ENCODE data around the gene FOXL2.

Gene FOXL2

DNA sequence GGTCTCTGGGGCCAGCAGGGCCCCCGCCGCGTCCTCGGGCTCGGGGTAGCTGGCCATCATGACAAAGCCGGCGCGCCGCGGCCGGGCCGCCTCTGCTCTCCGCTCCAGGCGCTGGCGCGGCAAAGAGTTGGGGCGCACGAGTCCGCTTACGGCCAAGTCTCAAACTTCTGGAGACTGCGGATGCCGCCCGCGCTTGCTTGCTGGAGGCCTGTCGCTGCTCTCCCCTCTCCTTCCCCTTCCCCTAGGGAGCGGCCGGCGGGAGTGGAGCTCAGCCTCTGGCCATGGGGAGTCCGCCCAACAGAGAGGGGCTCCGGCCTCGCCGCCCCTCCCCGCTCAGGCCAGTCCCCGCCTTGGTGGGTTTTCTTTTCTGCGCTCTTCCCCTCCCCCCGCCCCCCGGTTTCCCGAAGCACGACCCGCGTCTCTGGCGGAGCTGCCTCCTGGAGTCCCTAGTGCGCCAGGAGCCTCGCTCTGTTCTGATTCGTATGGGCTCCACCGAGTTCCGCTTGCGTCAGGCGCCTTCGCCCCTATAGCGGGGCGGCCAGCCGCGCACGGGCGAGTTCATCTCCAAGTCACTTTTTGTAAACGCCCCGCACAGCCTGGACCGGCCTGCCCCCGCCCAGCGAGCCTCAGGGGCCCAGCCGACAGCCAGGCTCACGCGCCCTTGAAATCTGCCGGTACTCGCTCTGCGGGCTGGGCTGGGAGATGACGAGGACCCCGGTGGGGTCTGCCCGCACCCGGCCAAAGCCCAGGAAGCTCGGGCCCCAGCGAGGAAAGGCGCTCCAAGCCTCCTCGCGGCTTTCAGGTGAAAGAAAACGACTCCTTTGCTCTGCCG lies at the start of gene FOXL2, which contains the start of gene FOXL2NB:
TSS of gene FOXL2 (minus strand) at position 475 of the 832 bp plus-strand sequence. CDS start at position 60, 415 bp downstream.
TSS of gene FOXL2NB (plus strand) at position 555 of the 832 bp plus-strand sequence. CDS start at position 703, 148 bp downstream.
- DNase-seq (ENCODE audit: low spot score) = no peak

DNA sequence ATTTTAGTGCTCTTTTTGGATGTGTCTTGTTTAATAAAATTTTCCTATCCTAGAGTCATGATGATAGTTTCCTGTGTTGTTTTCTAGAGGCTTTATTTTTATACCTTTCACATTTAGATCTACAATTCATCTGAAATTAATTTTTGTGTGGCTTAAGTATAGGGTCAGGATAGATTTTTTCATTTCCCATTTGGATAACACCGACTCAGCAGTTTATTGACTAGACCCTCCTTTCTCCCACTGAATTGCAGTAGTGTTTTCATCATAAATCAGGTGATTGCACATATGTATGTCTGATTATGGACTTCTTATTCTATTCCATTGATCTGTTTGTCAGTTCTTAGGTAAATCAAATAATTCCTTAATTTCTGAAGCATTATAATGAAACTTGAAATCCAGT lies 48.8 kb upstream of the FOXL2 start:
- DNase-seq (ENCODE audit: low spot score) = no peak

DNA sequence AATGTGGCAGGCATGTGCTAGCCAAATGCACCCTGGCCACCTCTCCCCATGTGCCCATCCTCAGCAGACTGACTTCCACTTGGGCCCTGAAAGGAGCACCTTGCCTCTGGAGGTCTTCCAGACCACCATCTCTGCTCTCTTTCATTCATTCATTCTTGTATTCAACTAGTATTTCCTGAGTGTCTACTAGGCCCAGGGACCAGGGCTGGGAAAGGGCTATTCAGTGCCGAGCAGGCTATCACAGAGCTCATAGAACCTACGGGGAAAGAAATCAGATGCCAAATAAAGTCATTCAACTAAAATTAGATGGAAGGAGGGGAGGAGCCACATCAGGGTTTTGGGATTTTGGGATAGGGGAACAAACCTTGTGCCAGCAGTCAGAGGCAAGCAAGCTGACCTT lies 40.2 kb upstream of the FOXL2 start:
- DNase-seq (ENCODE audit: low spot score) = no peak

- DNase-seq (ENCODE audit: low spot score) = no peak
These were observed 39.0 kb upstream of the FOXL2 start for GRCh38 chr3:138985932-138986331.

GRCh38 chr3:138984816-138985215 lies 37.9 kb upstream of the FOXL2 start:
- no peak for DNase-seq (ENCODE audit: low spot score)

DNA sequence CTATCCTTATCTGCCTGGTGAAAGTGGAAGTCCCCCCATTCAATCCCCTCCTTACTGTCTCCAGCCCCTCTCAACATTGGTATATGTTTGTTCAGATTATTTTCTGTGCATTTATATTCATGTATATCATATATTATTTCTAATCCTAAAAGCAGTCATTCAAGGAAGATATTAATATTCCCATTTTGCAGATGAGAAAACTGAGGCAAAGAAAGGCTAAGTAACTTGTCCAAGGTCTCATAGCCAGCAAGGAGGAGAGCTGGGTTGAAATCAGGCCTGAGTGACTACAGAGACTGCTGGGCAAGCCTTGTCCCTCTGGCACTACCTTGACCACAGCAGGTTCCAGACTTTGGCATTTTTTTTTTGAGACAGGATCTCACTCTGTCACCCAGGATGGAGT lies 29.1 kb upstream of the FOXL2 start:
- no peak for DNase-seq (ENCODE audit: low spot score)

DNA sequence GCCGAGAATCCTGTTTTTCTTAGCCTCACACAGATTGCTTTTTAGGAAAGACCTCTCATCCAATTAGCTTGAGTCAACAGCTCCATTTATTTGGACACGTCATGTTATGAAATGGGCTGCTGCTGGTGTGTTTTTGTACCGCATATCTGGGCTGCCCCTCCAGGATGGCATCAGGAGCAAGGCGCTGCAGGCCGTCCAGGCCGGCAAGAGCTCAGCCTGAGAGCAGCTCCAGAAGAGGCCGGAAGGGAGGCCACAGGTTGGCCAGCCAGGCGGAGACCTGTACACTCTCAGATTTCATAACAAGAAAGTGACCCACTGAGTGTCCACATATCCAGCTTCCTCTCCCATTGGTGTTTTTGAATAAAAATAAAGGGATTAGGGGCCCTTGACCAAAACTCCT lies 28.4 kb upstream of the FOXL2 start:
- no peak for DNase-seq (ENCODE audit: low spot score)

DNA sequence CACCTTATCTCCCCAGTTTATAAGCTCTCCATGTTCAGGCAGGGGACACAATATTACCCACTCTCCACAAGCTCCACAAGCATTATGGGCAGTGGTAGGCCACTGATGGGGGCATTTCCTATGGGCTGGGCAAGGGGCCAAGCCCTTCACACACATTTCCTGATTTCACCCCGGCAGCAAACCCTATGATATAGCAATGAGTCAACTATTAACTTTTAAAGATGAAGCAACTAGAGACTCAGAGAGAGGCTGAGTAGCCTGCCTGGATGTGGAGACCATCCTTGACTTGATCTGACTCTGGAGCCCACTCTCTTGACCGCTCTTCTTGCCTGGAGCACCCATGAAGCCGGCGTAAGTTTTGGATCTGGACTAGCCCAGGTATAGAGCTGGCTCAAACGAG lies 27.5 kb upstream of the FOXL2 start:
- DNase-seq (ENCODE audit: low spot score) = no peak

- no peak for DNase-seq (ENCODE audit: low spot score)
These were observed 26.0 kb upstream of the FOXL2 start for GRCh38 chr3:138972941-138973340.

GRCh38 chr3:138971766-138972320 lies 24.9 kb upstream of the FOXL2 start:
- DNase-seq (ENCODE audit: low spot score) = no peak

DNA sequence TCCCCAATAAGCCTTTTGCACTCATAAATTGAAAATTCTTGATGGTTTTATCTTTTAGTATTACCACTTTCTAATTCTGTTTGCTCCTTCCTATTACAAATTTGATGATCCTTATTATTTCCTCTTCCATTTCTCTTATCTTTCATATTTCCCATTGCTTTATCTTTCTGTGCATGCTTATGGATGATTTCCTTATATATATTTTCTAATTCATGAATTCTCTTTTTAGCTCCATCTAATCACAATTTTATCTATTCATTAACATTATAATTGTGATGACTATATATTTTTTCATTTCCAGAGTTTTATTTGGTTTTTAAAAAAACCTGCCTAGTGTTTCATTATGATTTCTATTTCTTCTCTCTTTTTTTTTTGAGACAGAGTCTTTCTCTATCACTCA lies 18.0 kb upstream of the FOXL2 start:
- no peak for DNase-seq (ENCODE audit: low spot score)

- no peak for DNase-seq (ENCODE audit: low spot score)
These were observed 17.3 kb upstream of the FOXL2 start for GRCh38 chr3:138964264-138964663.

GRCh38 chr3:138962854-138963560 lies 16.1 kb upstream of the FOXL2 start:
- no peak for DNase-seq (ENCODE audit: low spot score)

DNA sequence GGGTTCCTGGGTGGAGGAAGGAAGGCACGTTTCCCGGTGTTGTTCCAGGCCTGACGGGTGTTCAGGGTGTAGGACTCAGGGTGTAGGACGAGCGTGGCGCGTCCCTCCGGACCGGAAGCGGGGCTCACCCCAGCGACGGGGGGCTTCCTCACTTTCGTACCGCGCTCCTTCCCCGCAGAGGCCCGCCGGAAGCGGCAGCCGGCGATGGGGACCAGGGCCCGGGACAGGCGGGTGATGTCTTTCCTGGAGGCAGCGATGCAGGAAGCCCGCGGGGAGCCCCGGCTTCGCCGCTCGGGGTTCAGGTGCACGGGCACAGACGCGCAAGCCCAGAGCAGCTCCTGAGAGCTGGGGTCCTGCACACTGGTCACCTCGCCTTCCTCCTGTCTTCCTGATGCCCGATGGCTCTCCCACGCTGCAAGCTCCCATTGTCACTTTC lies 13.5 kb upstream of the FOXL2 start:
- no peak for DNase-seq (ENCODE audit: low spot score)

DNA sequence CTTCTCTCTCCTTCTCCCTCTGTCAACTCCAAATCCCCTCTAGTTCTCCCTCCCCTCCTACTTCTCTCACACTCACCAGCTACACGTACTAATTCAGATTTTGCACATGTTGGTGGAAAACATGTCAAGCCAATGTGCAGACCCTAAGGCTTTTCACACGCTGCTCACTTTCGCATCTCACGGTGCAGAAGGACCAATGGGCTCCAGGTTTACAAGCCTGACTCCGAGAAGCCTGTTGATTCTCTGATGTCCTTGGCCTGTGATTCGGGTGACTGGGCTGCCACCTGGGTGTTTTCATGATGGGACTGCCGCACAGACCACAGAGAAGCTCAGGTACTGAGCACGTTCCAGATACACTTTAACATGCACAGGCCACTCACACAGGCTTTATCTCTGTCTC lies 3.8 kb upstream of the FOXL2 start:
- no peak for DNase-seq (ENCODE audit: low spot score)

DNA sequence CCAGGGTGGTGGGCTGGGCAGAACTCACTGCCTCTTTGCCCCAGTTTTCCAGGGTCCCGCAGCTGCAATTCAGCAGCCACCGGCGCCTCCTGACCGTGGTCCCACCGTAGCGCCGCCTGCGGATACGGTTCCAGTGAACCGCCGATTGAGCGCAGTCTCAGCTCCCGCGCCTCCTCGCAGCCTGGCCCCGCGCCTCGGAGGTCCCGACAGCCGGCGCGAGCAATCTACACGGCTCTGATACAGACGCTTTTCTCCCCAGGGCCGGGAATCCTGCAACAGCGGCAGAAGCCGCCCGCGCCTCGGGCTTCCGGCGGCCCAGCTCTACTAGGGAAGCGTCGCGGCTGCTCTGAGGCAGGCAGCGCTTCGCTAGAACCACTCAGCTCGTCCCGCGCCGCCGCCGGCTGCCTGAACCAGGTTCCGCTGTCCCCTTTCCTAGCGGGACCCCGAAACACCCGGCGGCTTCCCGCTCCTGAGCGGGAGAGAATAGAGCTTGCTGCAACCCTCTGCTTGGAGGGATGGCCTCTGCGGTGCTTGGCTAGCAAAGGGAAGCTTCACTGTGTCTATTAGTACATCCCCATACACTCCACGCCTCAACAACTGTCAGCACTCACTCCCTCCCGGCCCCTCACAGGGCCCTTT lies 3.2 kb upstream of the FOXL2 start:
- no peak for DNase-seq (ENCODE audit: low spot score)

GRCh38 chr3:138949445-138950005 lies 2.6 kb upstream of the FOXL2 start:
- no peak for DNase-seq (ENCODE audit: low spot score)

DNA sequence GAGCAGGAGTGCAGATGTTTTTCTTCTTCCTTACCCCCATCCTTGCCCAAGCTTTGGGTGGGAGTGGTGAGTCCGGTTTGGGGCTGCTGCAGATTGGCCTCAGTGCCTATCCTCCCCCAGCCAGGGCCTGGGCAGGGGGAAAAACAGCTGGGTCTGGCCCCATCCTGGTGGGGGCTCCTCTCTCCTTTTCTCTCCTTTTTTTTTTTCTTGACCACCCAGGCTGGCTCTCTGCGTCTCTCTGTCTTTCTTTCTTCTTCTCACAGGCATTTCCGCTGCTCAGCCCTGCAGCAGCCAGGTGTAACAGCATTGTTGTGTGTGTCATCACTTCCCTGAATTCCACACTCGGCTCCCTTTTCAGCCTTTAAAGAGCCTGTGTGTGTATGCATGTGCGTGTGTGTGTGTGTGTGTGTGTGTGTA lies 2.1 kb upstream of the FOXL2 start:
- DNase-seq (ENCODE audit: low spot score) = no peak

DNA sequence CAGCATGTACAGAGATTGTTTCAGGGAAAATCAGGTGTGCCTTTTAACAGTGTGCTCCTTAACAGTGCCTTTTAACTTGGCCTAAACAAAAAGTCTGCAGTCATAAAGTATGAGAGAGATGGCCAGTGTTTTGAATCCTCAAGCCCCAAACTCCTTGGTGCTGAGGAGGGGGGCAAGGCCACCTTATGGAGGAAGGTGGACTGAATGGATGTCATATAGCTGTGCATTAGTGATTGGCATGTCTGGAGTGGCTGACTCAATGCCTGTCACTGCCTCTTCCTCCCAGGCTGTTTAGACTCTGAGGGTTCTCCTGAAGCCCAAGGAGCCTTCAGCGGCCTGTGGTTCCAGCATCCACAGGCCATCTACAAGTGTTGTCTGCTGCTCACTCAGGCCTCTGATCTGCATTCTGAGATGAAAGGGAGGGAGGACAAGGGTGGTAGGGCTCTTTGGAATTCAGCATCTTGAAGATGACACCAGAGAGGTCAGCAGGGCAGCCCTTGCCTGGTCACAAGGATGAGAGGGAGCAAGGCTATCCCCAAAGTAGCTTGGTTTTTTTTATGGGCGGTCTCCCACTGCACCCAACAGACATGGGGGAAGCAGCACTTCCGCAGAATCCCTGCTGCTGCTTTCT lies 1.5 kb upstream of the FOXL2 start:
- DNase-seq (ENCODE audit: low spot score) = no peak

GRCh38 chr3:138947495-138948121 lies 671 bp upstream of the FOXL2 start:
- DNase-seq (ENCODE audit: low spot score) = no peak

Measured in CD4-positive, alpha-beta T cell treated with Interleukin-15 for 4 hours (primary cell).